GM12873 (cell line): ENCODE results near the gene S100A6.

Experiments
- TF ChIP-seq, protein P1 (sequence below): IDR thresholded peaks from 2 replicates; pipeline ENCODE4 v1.5.1; 2012; ENCODE audit warnings: low read depth, mild to moderate bottlenecking, moderate library complexity, low read length, control low read depth; ENCODE audit not compliant: insufficient read depth; ENCODE audit errors: missing control alignments

Gene S100A6

DNA sequence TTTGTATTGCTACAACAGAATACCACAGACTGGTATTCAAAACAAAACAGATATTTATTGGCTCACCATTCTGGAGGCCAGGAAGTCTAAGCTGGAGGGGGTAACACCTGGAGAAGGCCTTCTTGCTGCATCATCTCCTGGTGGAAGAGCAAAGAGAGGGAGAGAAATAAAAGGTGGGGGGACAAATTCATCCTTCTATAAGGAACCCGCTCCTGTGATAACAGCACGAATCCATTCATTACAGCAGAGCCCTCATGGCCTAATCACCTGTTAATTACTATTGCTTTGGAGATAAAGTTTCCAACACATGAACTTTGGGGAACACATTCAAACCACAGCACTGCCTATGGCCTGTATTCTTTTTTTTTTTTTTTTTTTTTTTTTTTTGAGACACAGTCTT, 24.4 kb upstream of the S100A6 start:
- TF ChIP-seq, protein P1, sequence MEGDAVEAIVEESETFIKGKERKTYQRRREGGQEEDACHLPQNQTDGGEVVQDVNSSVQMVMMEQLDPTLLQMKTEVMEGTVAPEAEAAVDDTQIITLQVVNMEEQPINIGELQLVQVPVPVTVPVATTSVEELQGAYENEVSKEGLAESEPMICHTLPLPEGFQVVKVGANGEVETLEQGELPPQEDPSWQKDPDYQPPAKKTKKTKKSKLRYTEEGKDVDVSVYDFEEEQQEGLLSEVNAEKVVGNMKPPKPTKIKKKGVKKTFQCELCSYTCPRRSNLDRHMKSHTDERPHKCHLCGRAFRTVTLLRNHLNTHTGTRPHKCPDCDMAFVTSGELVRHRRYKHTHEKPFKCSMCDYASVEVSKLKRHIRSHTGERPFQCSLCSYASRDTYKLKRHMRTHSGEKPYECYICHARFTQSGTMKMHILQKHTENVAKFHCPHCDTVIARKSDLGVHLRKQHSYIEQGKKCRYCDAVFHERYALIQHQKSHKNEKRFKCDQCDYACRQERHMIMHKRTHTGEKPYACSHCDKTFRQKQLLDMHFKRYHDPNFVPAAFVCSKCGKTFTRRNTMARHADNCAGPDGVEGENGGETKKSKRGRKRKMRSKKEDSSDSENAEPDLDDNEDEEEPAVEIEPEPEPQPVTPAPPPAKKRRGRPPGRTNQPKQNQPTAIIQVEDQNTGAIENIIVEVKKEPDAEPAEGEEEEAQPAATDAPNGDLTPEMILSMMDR: no peak

DNA sequence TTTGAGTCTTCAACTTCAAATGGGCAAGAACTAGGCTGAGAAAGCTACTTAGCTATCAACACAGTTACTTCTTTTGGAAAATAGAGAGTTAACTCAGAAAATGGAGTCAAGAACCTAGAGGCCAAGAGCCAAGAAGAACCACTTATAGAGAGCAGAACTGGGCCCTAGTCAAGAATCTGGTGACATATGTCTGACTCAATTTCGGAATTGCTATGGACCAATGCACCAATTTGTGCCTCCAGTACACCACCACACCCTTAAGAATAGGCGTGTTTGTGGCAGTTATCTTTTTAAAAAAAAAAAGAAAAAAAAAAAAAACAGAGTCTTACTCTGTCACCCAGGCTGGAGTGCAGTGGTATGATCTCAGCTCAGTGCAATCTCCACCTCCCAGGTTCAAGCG, 22.1 kb upstream of the S100A6 start:
- TF ChIP-seq, protein P1: no peak

DNA sequence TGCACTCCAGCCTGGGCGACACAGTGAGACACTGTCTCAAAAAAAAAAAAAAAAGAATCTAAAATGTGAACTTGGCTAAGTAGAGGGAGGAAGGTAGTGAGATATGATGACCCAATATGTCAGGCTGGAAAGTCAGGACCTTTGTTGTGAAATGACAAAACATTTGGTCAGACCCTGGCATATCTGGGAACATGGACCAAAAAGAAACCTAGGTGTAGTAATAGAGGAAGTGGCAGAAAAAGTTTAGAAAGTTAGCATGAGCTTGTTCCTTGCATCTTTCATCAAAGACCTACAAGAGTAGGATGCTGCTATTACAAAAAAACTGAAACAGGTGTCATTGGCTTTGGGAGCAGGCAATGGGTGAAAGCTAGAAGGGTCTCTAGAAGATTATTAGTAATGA, 20.6 kb upstream of the S100A6 start:
- TF ChIP-seq, protein P1: no peak

GRCh38 chr1:153553830-153554541, 18.2 kb upstream of the S100A6 start:
- TF ChIP-seq, protein P1: no peak

DNA sequence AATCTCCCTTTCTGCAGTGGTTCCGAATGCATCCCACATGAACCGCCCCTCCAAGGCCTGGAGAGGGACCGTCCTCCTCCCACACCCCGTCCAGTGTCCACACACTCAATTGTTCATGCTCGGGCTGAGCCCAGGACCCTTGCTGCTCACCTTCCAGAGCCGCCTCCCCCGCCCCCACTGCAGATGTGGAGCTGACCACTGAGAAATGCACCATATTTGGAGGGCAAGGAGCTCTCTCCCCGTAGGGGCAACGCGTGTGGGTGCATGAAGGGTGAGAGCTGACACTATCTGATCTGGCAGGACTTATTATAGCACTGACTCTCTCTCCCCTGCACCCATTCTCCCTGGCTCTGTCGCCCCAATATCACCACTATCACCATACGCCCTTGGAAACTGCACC, 17.3 kb upstream of the S100A6 start:
- TF ChIP-seq, protein P1: no peak

DNA sequence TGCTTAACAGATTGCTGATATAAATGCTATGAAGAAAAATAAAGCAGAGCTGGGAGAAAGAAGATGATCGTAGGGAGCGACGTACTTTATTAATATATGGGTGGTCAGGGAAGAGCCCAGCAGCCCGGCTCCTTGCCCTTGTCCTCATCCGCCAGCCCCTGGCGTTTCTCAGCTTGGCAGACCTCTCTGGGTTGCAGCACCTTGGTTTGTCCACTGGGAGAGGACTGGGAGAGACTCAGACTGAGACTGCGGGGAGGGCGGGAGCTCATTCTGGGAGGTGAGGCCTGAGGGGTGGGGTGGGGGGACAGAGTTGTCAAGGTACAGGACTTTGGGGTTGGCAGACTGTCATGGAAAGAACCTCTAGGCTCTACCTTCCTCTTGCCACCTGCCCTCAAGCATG, 16.5 kb upstream of the S100A6 start:
- TF ChIP-seq, protein P1: no peak

GRCh38 chr1:153550827-153551500, 15.2 kb upstream of the S100A6 start:
- TF ChIP-seq, protein P1: no peak
